HepG2 (cell line): ENCODE data around the gene GPBP1. TPM values are rescaled to one million over a fixed set of nuclear protein-coding genes. Genes with fewer than 3 reads are reported as not detected.

Experiments used
- NCOA2 ChIP-seq: sonication (generic); formaldehyde crosslinking; IDR thresholded peaks from 2 replicates; pipeline ENCODE4 v1.8.0; 2022; ENCODE audit warnings: inconsistent platforms
- RFXANK ChIP-seq: IDR thresholded peaks from 2 replicates; pipeline ENCODE4 v1.6.1; 2016
- SAP130 ChIP-seq: IDR thresholded peaks from 2 replicates; pipeline ENCODE4 v1.6.1; 2016; ENCODE audit warnings: low read depth
- SMYD3 ChIP-seq: sonication (generic); formaldehyde crosslinking; IDR thresholded peaks from 2 replicates; pipeline ENCODE4 v1.8.1; 2023; ENCODE audit warnings: mild to moderate bottlenecking, missing genetic modification reagents
- SOX6 ChIP-seq, 2 experiments: fragments of 450-650 bp in 1 of 2; sonication (generic) in 1 of 2; formaldehyde crosslinking in 1 of 2; IDR thresholded peaks; 2 replicates each; pipeline versions ENCODE4 v1.4.0 to v1.6.1; 2017 to 2020; ENCODE audit warnings: antibody characterized with exemption in 1 of 2, mild to moderate bottlenecking in 1 of 2, missing genetic modification reagents in 1 of 2
- ZFX ChIP-seq: sonication (generic); formaldehyde crosslinking; IDR thresholded peaks from 2 replicates; pipeline ENCODE4 v1.4.0; 2020; ENCODE audit warnings: mild to moderate bottlenecking, low read depth, missing genetic modification reagents, moderate library complexity
- ZNF350 ChIP-seq: sonication (generic); formaldehyde crosslinking; IDR thresholded peaks from 2 replicates; pipeline ENCODE4 v1.4.0; 2020; ENCODE audit warnings: mild to moderate bottlenecking, low read depth, missing genetic modification reagents, borderline replicate concordance
- ZNF441 ChIP-seq: sonication (generic); formaldehyde crosslinking; IDR thresholded peaks from 2 replicates; pipeline ENCODE4 v1.7.0; 2021; ENCODE audit warnings: missing genetic modification reagents, borderline replicate concordance
- polyA plus RNA-seq, 8 experiments: library from polyadenylated mRNA; depleted of rRNA in 3 of 8; stranded (reverse) in 7 of 8; unstranded in 1 of 8; fragments of >200 nt; fragmentation: Illumina TruSeq in 4 of 8; extraction: Trizol in 4 of 8; gene quantifications; 2 replicates each; pipeline versions ENCODE4 v1.2.1 to v1.2.3, GENCODE V29; 2011 to 2016; ENCODE audit warnings: low read depth in 4 of 8, missing spikeins in 1 of 8, mixed read lengths in 1 of 8; ENCODE audit not compliant: insufficient read depth in 1 of 8
- total RNA-seq, 5 experiments: library from RNA; depleted of rRNA; stranded (reverse); fragments of >200 nt; fragmentation: Illumina TruSeq; extraction: Trizol; gene quantifications; 2 replicates each; pipeline ENCODE4 v1.2.3, GENCODE V29; 2016; ENCODE audit warnings: low read depth in 1 of 5
- TF ChIP-seq, protein P1 (sequence below): sonication (generic); formaldehyde crosslinking; IDR thresholded peaks from 2 replicates; pipeline ENCODE4 v1.4.0; 2020; ENCODE audit warnings: mild to moderate bottlenecking, missing genetic modification reagents, borderline replicate concordance
- TF ChIP-seq, protein P2 (sequence below): sonication (generic); formaldehyde crosslinking; IDR thresholded peaks from 2 replicates; pipeline ENCODE4 v1.4.0; 2020; ENCODE audit warnings: mild to moderate bottlenecking, missing genetic modification reagents
- TF ChIP-seq, protein P3 (sequence below): sonication (generic); formaldehyde crosslinking; IDR thresholded peaks from 2 replicates; pipeline ENCODE4 v1.5.1; 2020; ENCODE audit warnings: mild to moderate bottlenecking, missing genetic modification reagents, moderate library complexity
- TF ChIP-seq, protein P4 (sequence below): sonication (generic); formaldehyde crosslinking; IDR thresholded peaks from 2 replicates; pipeline ENCODE4 v1.5.0; 2020; ENCODE audit warnings: mild to moderate bottlenecking, missing genetic modification reagents, borderline replicate concordance

GPBP1 gene
- total and polyA plus RNA-seq, 2 of the 13 experiments (the other 11 are each of a cell fraction or from before 2014, with no cell fraction given) = 27.1 to 72.2 TPM

DNA sequence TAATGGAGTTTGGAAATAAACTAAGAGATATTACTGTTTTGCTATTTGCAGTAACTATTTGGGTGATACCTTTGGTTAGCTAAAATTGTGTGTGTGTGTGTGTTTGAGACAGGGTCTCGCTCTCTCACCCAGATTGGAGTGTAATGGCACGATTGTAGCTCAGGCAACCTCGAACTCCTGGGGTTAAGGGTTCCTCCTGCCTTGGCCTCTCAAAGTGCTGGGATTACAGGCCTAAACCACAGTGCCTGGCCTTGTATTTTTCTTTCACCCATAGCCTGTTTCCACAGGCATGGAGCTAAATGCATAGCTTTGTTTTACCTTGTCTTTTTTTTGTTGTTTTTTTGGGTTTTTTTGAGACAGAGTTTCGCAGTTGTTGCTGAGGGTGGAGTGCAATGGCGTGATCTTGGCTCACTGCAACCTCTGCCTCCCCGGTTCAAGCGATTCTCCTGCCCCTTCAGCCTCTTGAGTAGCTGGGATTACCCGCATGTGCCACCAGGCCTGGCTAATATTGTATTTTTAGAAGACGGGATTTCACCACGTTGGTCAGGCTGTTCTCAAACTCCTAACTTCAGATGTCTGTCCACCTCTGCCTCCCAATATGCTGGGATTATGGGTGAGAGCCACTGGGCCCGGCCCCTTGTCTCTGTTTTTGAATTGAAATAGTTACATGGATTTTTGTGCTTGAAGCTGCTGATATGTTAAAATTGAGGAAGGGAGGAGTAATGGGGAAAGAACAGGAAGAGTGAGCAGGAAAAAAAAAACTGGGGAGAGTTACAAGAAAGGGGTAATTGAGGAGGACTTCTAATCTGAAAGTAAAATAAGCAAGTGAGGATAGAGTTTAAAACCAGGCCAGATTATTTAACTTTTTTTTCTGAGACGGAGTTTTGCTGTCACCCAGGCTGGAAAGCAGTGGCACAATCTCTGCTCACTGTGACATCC is 5.7 kb downstream of the GPBP1 start (continued):
- TF ChIP-seq, protein P1, sequence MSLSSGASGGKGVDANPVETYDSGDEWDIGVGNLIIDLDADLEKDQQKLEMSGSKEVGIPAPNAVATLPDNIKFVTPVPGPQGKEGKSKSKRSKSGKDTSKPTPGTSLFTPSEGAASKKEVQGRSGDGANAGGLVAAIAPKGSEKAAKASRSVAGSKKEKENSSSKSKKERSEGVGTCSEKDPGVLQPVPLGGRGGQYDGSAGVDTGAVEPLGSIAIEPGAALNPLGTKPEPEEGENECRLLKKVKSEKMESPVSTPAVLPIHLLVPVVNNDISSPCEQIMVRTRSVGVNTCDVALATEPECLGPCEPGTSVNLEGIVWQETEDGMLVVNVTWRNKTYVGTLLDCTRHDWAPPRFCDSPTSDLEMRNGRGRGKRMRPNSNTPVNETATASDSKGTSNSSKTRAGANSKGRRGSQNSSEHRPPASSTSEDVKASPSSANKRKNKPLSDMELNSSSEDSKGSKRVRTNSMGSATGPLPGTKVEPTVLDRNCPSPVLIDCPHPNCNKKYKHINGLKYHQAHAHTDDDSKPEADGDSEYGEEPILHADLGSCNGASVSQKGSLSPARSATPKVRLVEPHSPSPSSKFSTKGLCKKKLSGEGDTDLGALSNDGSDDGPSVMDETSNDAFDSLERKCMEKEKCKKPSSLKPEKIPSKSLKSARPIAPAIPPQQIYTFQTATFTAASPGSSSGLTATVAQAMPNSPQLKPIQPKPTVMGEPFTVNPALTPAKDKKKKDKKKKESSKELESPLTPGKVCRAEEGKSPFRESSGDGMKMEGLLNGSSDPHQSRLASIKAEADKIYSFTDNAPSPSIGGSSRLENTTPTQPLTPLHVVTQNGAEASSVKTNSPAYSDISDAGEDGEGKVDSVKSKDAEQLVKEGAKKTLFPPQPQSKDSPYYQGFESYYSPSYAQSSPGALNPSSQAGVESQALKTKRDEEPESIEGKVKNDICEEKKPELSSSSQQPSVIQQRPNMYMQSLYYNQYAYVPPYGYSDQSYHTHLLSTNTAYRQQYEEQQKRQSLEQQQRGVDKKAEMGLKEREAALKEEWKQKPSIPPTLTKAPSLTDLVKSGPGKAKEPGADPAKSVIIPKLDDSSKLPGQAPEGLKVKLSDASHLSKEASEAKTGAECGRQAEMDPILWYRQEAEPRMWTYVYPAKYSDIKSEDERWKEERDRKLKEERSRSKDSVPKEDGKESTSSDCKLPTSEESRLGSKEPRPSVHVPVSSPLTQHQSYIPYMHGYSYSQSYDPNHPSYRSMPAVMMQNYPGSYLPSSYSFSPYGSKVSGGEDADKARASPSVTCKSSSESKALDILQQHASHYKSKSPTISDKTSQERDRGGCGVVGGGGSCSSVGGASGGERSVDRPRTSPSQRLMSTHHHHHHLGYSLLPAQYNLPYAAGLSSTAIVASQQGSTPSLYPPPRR (CRISPR knock-in tag) = peak; percentile 26; the same call in 1 of the 2 replicates
- no peak for TF ChIP-seq SMYD3 (CRISPR knock-in tag)
- peak; percentile 20; the same call in 1 of the 2 replicates for TF ChIP-seq ZFX
- TF ChIP-seq, protein P2, sequence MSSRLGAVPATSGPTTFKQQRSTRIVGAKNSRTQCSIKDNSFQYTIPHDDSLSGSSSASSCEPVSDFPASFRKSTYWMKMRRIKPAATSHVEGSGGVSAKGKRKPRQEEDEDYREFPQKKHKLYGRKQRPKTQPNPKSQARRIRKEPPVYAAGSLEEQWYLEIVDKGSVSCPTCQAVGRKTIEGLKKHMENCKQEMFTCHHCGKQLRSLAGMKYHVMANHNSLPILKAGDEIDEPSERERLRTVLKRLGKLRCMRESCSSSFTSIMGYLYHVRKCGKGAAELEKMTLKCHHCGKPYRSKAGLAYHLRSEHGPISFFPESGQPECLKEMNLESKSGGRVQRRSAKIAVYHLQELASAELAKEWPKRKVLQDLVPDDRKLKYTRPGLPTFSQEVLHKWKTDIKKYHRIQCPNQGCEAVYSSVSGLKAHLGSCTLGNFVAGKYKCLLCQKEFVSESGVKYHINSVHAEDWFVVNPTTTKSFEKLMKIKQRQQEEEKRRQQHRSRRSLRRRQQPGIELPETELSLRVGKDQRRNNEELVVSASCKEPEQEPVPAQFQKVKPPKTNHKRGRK = no peak
- TF ChIP-seq, protein P3, sequence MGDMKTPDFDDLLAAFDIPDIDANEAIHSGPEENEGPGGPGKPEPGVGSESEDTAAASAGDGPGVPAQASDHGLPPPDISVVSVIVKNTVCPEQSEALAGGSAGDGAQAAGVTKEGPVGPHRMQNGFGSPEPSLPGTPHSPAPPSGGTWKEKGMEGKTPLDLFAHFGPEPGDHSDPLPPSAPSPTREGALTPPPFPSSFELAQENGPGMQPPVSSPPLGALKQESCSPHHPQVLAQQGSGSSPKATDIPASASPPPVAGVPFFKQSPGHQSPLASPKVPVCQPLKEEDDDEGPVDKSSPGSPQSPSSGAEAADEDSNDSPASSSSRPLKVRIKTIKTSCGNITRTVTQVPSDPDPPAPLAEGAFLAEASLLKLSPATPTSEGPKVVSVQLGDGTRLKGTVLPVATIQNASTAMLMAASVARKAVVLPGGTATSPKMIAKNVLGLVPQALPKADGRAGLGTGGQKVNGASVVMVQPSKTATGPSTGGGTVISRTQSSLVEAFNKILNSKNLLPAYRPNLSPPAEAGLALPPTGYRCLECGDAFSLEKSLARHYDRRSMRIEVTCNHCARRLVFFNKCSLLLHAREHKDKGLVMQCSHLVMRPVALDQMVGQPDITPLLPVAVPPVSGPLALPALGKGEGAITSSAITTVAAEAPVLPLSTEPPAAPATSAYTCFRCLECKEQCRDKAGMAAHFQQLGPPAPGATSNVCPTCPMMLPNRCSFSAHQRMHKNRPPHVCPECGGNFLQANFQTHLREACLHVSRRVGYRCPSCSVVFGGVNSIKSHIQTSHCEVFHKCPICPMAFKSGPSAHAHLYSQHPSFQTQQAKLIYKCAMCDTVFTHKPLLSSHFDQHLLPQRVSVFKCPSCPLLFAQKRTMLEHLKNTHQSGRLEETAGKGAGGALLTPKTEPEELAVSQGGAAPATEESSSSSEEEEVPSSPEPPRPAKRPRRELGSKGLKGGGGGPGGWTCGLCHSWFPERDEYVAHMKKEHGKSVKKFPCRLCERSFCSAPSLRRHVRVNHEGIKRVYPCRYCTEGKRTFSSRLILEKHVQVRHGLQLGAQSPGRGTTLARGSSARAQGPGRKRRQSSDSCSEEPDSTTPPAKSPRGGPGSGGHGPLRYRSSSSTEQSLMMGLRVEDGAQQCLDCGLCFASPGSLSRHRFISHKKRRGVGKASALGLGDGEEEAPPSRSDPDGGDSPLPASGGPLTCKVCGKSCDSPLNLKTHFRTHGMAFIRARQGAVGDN (CRISPR knock-in tag) = 0 out of 2 replicates have a peak, but pooled peaks have one; percentile 11
- TF ChIP-seq, protein P4, sequence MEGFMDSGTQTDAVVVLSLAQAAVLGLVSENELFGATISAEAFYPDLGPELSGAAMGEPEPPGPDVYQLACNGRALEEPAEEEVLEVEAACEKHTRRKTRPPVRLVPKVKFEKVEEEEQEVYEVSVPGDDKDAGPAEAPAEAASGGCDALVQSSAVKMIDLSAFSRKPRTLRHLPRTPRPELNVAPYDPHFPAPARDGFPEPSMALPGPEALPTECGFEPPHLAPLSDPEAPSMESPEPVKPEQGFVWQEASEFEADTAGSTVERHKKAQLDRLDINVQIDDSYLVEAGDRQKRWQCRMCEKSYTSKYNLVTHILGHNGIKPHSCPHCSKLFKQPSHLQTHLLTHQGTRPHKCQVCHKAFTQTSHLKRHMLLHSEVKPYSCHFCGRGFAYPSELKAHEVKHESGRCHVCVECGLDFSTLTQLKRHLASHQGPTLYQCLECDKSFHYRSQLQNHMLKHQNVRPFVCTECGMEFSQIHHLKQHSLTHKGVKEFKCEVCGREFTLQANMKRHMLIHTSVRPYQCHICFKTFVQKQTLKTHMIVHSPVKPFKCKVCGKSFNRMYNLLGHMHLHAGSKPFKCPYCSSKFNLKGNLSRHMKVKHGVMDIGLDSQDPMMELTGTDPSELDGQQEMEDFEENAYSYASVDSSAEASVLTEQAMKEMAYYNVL = no peak
- no peak for TF ChIP-seq ZNF350 (CRISPR knock-in tag)
- 0 out of 2 replicates have a peak, but pooled peaks have one; percentile 5 for TF ChIP-seq SAP130 (CRISPR knock-in tag)
- TF ChIP-seq ZNF441 (CRISPR knock-in tag) = no peak
- TF ChIP-seq RFXANK = no peak
- no peak for TF ChIP-seq NCOA2 (CRISPR knock-in tag)
- TF ChIP-seq SOX6 (IDR thresholded peaks at IDR 0.05) = no peak
- no peak for TF ChIP-seq SOX6 (CRISPR knock-in tag; IDR thresholded peaks at IDR 0.05)
